HG03280 (cell line): ENCODE data around the gene STT3B.

Source experiments
- ATAC-seq: cut with Tn5 transposase; IDR thresholded peaks from one replicate; pipeline ENCODE4 v1.9.1; 2021; ENCODE audit warnings: mild to moderate bottlenecking, moderate library complexity; ENCODE audit not compliant: unreplicated experiment

STT3B gene

GRCh38 chr3:31636694-31637442 is 104.1 kb downstream of the STT3B start:
- no peak for ATAC-seq

GRCh38 chr3:31639828-31640227 is 107.1 kb downstream of the STT3B start:
- ATAC-seq, result no peak

- no peak for ATAC-seq
Observed at GRCh38 chr3:31645256-31645655, 112.5 kb downstream of the STT3B start.

- no peak for ATAC-seq
Observed at GRCh38 chr3:31648286-31648968, 115.7 kb downstream of the STT3B start.

GRCh38 chr3:31652296-31652695 is 119.6 kb downstream of the STT3B start:
- ATAC-seq, result no peak

- no peak for ATAC-seq
Observed at GRCh38 chr3:31653464-31653863, 120.7 kb downstream of the STT3B start.

- ATAC-seq, result no peak
Observed at GRCh38 chr3:31654998-31655397, 122.3 kb downstream of the STT3B start.

- no peak for ATAC-seq
Observed at GRCh38 chr3:31659246-31659645, 126.5 kb downstream of the STT3B start.

- ATAC-seq, result no peak
Observed at GRCh38 chr3:31661286-31661685, 128.6 kb downstream of the STT3B start.

GRCh38 chr3:31661993-31662670 is 129.4 kb downstream of the STT3B start:
- no peak for ATAC-seq

GRCh38 chr3:31664031-31664430 is 131.3 kb downstream of the STT3B start:
- ATAC-seq, result no peak

- no peak for ATAC-seq
Observed at GRCh38 chr3:31667582-31667981, 134.9 kb downstream of the STT3B start.

GRCh38 chr3:31668242-31668641 is 135.5 kb downstream of the STT3B start:
- no peak for ATAC-seq

GRCh38 chr3:31670136-31670535 is 137.4 kb downstream of the STT3B start:
- ATAC-seq, result no peak

- ATAC-seq, result no peak
Observed at GRCh38 chr3:31670722-31671121, 138.0 kb downstream of the STT3B start.

- ATAC-seq, result no peak
Observed at GRCh38 chr3:31671451-31671850, 138.7 kb downstream of the STT3B start.

GRCh38 chr3:31671976-31672375 is 139.3 kb downstream of the STT3B start:
- no peak for ATAC-seq

- ATAC-seq, result no peak
Observed at GRCh38 chr3:31673950-31674349, 141.2 kb downstream of the STT3B start.

GRCh38 chr3:31676556-31676955 is 143.8 kb downstream of the STT3B start:
- no peak for ATAC-seq

GRCh38 chr3:31680072-31680870 is 147.5 kb downstream of the STT3B start:
- ATAC-seq, result no peak
